GM19035 (cell line): ENCODE measurements around the gene TFEB.

Source experiments
- ATAC-seq: cut with Tn5 transposase; IDR thresholded peaks from one replicate; pipeline ENCODE4 v1.9.1; 2021; ENCODE audit not compliant: unreplicated experiment

Gene TFEB

GRCh38 chr6:41655176-41655575 lies 80.2 kb downstream of the TFEB start:
- ATAC-seq = no peak

- ATAC-seq = no peak
Observed at GRCh38 chr6:41654698-41655151, 80.7 kb downstream of the TFEB start.

- no peak for ATAC-seq
Observed at GRCh38 chr6:41654151-41654697, 81.2 kb downstream of the TFEB start.

- no peak for ATAC-seq
Observed at GRCh38 chr6:41653691-41654090, 81.7 kb downstream of the TFEB start.

GRCh38 chr6:41652866-41653652 lies 82.3 kb downstream of the TFEB start:
- no peak for ATAC-seq

GRCh38 chr6:41651962-41652657 lies 83.3 kb downstream of the TFEB start:
- ATAC-seq = no peak

- ATAC-seq = no peak
Observed at GRCh38 chr6:41651246-41651961, 84.0 kb downstream of the TFEB start.

- ATAC-seq = no peak
Observed at GRCh38 chr6:41650120-41650519, 85.3 kb downstream of the TFEB start.

GRCh38 chr6:41649596-41649995 lies 85.8 kb downstream of the TFEB start:
- ATAC-seq = no peak

- ATAC-seq = no peak
Observed at GRCh38 chr6:41648921-41649320, 86.5 kb downstream of the TFEB start.

- ATAC-seq = no peak
Observed at GRCh38 chr6:41648070-41648585, 87.3 kb downstream of the TFEB start.

- ATAC-seq = no peak
Observed at GRCh38 chr6:41647061-41647511, 88.3 kb downstream of the TFEB start.

GRCh38 chr6:41646026-41646795 lies 89.2 kb downstream of the TFEB start:
- ATAC-seq = no peak

GRCh38 chr6:41645007-41645618 lies 90.3 kb downstream of the TFEB start:
- ATAC-seq = no peak

GRCh38 chr6:41644297-41644879 lies 91.0 kb downstream of the TFEB start:
- no peak for ATAC-seq

- no peak for ATAC-seq
Observed at GRCh38 chr6:41643899-41644269, 91.5 kb downstream of the TFEB start.

- ATAC-seq = no peak
Observed at GRCh38 chr6:41642960-41643898, 92.2 kb downstream of the TFEB start.

GRCh38 chr6:41642090-41642959 lies 93.1 kb downstream of the TFEB start:
- no peak for ATAC-seq
